SK-N-SH treated with all-trans-retinoic acid at 6 μM for 48 hours (cell line): ENCODE measurements around the gene ZBTB12.

Experiments used
- CSDC2 ChIP-seq: fragments of 250-450 bp; sonication (Bioruptor Pico); IDR thresholded peaks from 2 replicates; pipeline ENCODE4 v1.5.0; 2020; ENCODE audit warnings: mild to moderate bottlenecking, moderate library complexity
- POU6F1 ChIP-seq: fragments of 250-450 bp; sonication (Bioruptor Pico); IDR thresholded peaks from 2 replicates; pipeline ENCODE4 v1.8.0; 2021; ENCODE audit warnings: low read depth, mild to moderate bottlenecking, moderate library complexity, borderline replicate concordance
- TOX ChIP-seq: fragments of 250-450 bp; sonication (Bioruptor Pico); IDR thresholded peaks from 2 replicates; pipeline ENCODE4 v1.8.0; 2021; ENCODE audit warnings: mild to moderate bottlenecking, moderate library complexity, borderline replicate concordance

GRCh38 chr6:31900917-31901414 is 920 bp downstream of the ZBTB12 start:
- no peak for TF ChIP-seq TOX (CRISPR knock-in tag)
- no peak for TF ChIP-seq POU6F1
- TF ChIP-seq CSDC2 (CRISPR knock-in tag), result no peak
